ENCODE measurements around the gene LGALS16.

GRCh38 chr19:39647918-39648317, 7.8 kb upstream of the LGALS16 start:
- TF ChIP-seq EZH2 (IDR thresholded peaks at IDR 0.05; ENCODE audit: borderline replicate concordance, insufficient read depth, low read length, poor library complexity, severe bottlenecking) (no peak), CTCF (IDR thresholded peaks at IDR 0.05; ENCODE audit: poor library complexity, severe bottlenecking) (no peak)

Data from neural cell (in vitro differentiated cells).